OCI-LY1 (cell line): ENCODE results near the gene ECPAS.

Source experiments
- CTCF ChIP-seq: fragments of 200-600 bp; sonication (generic), shearing (Covaris generic); IDR thresholded peaks from 2 replicates; pipeline ENCODE4 v1.5.1; 2017; ENCODE audit warnings: mild to moderate bottlenecking, antibody characterized with exemption, low read length, moderate library complexity, mixed read lengths
- EZH2 ChIP-seq: fragments of 200-600 bp; sonication (generic), shearing (Covaris generic); IDR thresholded peaks from 2 replicates; pipeline ENCODE4 v1.8.0; 2017; ENCODE audit warnings: borderline replicate concordance, mixed run types, mild to moderate bottlenecking, antibody characterized with exemption, low read length, moderate library complexity, mixed read lengths

GRCh38 chr9:111407813-111408212 is 76.4 kb downstream of the ECPAS start:
- no peak for TF ChIP-seq CTCF
- no peak for TF ChIP-seq EZH2
